NCI-H2107 (cell line): ENCODE measurements around the gene ZNF566.
"Not testable (repeated sequence)": the region's sequence is repeated elsewhere in the genome, so short reads cannot be mapped to it uniquely, and the experiment has no call there.

Experiments used
- DNase-seq: peaks from one replicate; lab custom pipeline; 2025; lab: John Stamatoyannopoulos, UW

The ZNF566 gene

GRCh38 chr19:36489118-36489919 is at the start of gene ZNF566:
TSS of gene ZNF566 (minus strand) at chr19:36489561. CDS start at chr19:36476557, 13,004 bp downstream.
- DNase-seq: peak; percentile 89

GRCh38 chr19:36528921-36529518 is 39.7 kb upstream of the ZNF566 start:
- DNase-seq: no peak

GRCh38 chr19:36528194-36528920 is 39.0 kb upstream of the ZNF566 start, which contains the start of gene ZNF260:
TSS of gene ZNF260 (minus strand) at chr19:36528271. CDS start at chr19:36515238, 13,033 bp downstream.
- DNase-seq: peak; percentile 87

- no peak for DNase-seq
These were observed 38.5 kb upstream of the ZNF566 start for GRCh38 chr19:36527873-36528193.

- no peak for DNase-seq
These were observed 38.0 kb upstream of the ZNF566 start for GRCh38 chr19:36527341-36527740.

GRCh38 chr19:36526581-36526980 is 37.2 kb upstream of the ZNF566 start:
- no peak for DNase-seq

- DNase-seq: no peak
These were observed 35.3 kb upstream of the ZNF566 start for GRCh38 chr19:36524617-36525016.

GRCh38 chr19:36514012-36514612 is 24.8 kb upstream of the ZNF566 start:
- no peak for DNase-seq

GRCh38 chr19:36508325-36508724 is 19.0 kb upstream of the ZNF566 start:
- no peak for DNase-seq

- no peak for DNase-seq
These were observed 12.6 kb upstream of the ZNF566 start for GRCh38 chr19:36501973-36502372.

- no peak for DNase-seq
These were observed 7.6 kb upstream of the ZNF566 start for GRCh38 chr19:36497001-36497400.

GRCh38 chr19:36492689-36493453 is 3.5 kb upstream of the ZNF566 start:
- DNase-seq: not testable (repeated sequence)

GRCh38 chr19:36490846-36491245 is 1.5 kb upstream of the ZNF566 start:
- DNase-seq: not testable (repeated sequence)

- DNase-seq: peak; percentile 68
These were observed 607 bp upstream of the ZNF566 start for GRCh38 chr19:36489920-36490415.

GRCh38 chr19:36488846-36489117 is 579 bp downstream of the ZNF566 start:
- no peak for DNase-seq

- no peak for DNase-seq
These were observed 1.1 kb downstream of the ZNF566 start for GRCh38 chr19:36488118-36488845.

- no peak for DNase-seq
These were observed 5.7 kb downstream of the ZNF566 start for GRCh38 chr19:36483653-36484052.

- DNase-seq: no peak
These were observed 6.5 kb downstream of the ZNF566 start for GRCh38 chr19:36482876-36483275.

GRCh38 chr19:36460046-36460445 is 29.3 kb downstream of the ZNF566 start:
- DNase-seq: no peak

- no peak for DNase-seq
These were observed 32.5 kb downstream of the ZNF566 start for GRCh38 chr19:36456831-36457230.

GRCh38 chr19:36449059-36449670 is 40.2 kb downstream of the ZNF566 start:
- no peak for DNase-seq
